HepG2 (cell line): ENCODE measurements around the gene PLIN5.

Experiments
- CTCF ChIP-seq: sonication (generic); formaldehyde crosslinking; IDR thresholded peaks from 2 replicates; pipeline ENCODE4 v1.5.0; 2020; ENCODE audit warnings: mild to moderate bottlenecking, missing genetic modification reagents, moderate library complexity
- TBL1XR1 ChIP-seq: fragments of 150-350 bp; IDR thresholded peaks from 2 replicates; pipeline ENCODE4 v1.6.1; 2014; ENCODE audit warnings: borderline replicate concordance, low read length; ENCODE audit not compliant: partially characterized antibody

- TF ChIP-seq TBL1XR1 = no peak
- no peak for TF ChIP-seq CTCF (CRISPR knock-in tag)
Measured at GRCh38 chr19:4493929-4494690, 40.9 kb downstream of the PLIN5 start.
